Lower leg skin (tissue), 3 donors: ENCODE data around the gene F10.

Experiments
- CTCF ChIP-seq, 3 donors: fragments of 450-650 bp; IDR thresholded peaks; one replicate each; pipeline ENCODE4 v1.5.1; 2016; ENCODE audit warnings: antibody characterized with exemption in 3 of 3, mild to moderate bottlenecking in 3 of 3, moderate library complexity in 2 of 3
- POLR2A ChIP-seq, 2 donors: fragments of 450-650 bp; IDR thresholded peaks; one replicate each; pipeline ENCODE4 v1.6.1; 2016 to 2017; ENCODE audit warnings: antibody characterized with exemption in 2 of 2, mild to moderate bottlenecking in 1 of 2, moderate library complexity in 1 of 2

- TF ChIP-seq CTCF (IDR thresholded peaks at IDR 0.05) (no peak), POLR2A (IDR thresholded peaks at IDR 0.05) (no peak)
Observed at GRCh38 chr13:113074876-113075275, 47.7 kb upstream of the F10 start.
